HCT116 (cell line): ENCODE data around the gene SYNPR. TPM values are rescaled to one million over a fixed set of nuclear protein-coding genes. Genes with fewer than 3 reads are reported as not detected.

Experiments
- ATAC-seq: fragments of 200-7000 bp; cut with Tn5 transposase; 2 replicates; pipeline ENCODE4 v1.9.1; 2020; ENCODE audit warnings: mild to moderate bottlenecking, moderate library complexity
- BruUV-seq: library from RNA; stranded (reverse); fragments of 400-500 nt; replicated peaks from 2 replicates; lab custom pipeline; 2021; lab: Mats Ljungman, UMichigan
- CTCF ChIA-PET: fragments of 300-600 bp; sonication (Branson Sonifier 250); formaldehyde crosslinking; loops from one replicate; lab custom pipeline; 2021; ENCODE audit warnings: antibody characterized with exemption; lab: Charles Lee
- POLR2A ChIA-PET: fragments of 300-600, 350-600 bp; sonication (Branson Sonifier 250); formaldehyde crosslinking; loops from one replicate; lab custom pipeline; 2021; ENCODE audit warnings: antibody characterized with exemption; lab: Charles Lee
- RAD21 ChIA-PET, 2 experiments: fragments of 300-600 bp; sonication (Branson Sonifier 250); formaldehyde crosslinking; loops; one replicate each; lab custom pipeline; 2023; ENCODE audit warnings: low total read pairs in 2 of 2; ENCODE audit not compliant: uncharacterized antibody in 2 of 2, unreplicated experiment in 2 of 2, low non-redundant PET in 1 of 2; lab: Charles Lee
- DNase-seq: peaks from one replicate; pipeline ENCODE4 v3.0.0-alpha.2; 2010; ENCODE audit warnings: low read depth, low spot score
- H2AFZ ChIP-seq: fragments of 200-600 bp; shearing (Covaris generic), sonication (generic); 2 replicates; pipeline ENCODE4 v1.6.1; 2017; ENCODE audit warnings: low read depth, mixed run types, mixed read lengths, antibody characterized with exemption, low read length; ENCODE audit not compliant: poor library complexity, severe bottlenecking
- H3K27ac ChIP-seq: 2 replicates; pipeline ENCODE4 v1.5.1; 2012; ENCODE audit warnings: low read depth, low read length
- H3K27me3 ChIP-seq: fragments of 200-600 bp; sonication (generic); 2 replicates; pipeline ENCODE4 v1.6.1; 2016; ENCODE audit warnings: mixed run types, low read length, mixed read lengths; ENCODE audit not compliant: insufficient read depth
- H3K36me3 ChIP-seq, 2 experiments: fragments of 200-500 bp in 1 of 2; fragments of 200-600 bp in 1 of 2; sonication (Bioruptor generic) in 1 of 2; sonication (generic) in 1 of 2; 2 replicates each; pipeline versions ENCODE4 v1.5.1 to v1.6.1; 2014 to 2016; ENCODE audit warnings: low read length in 2 of 2, inconsistent platforms in 1 of 2, mixed read lengths in 1 of 2, mixed run types in 1 of 2; ENCODE audit not compliant: insufficient read depth in 2 of 2, control insufficient read depth in 1 of 2
- H3K4me1 ChIP-seq, 2 experiments: fragments of 200-600 bp in 1 of 2; sonication (generic) in 1 of 2; 2 replicates each; pipeline versions ENCODE4 v1.5.1 to v1.6.1; 2012 to 2017; ENCODE audit warnings: low read length in 2 of 2, inconsistent platforms in 1 of 2, mild to moderate bottlenecking in 1 of 2, mixed read lengths in 1 of 2, mixed run types in 1 of 2, moderate library complexity in 1 of 2; ENCODE audit not compliant: insufficient read depth in 2 of 2, control insufficient read depth in 1 of 2
- H3K4me2 ChIP-seq: fragments of 200-600 bp; sonication (generic); 2 replicates; pipeline ENCODE4 v1.6.1; 2017; ENCODE audit warnings: mixed run types, low read length, mixed read lengths
- H3K4me3 ChIP-seq, 2 experiments: fragments of 200-600 bp in 1 of 2; sonication (generic) in 1 of 2; replicated peaks in 1 of 2; 2 replicates each; pipeline ENCODE4 v1.5.1; 2011 to 2016; ENCODE audit warnings: low read length in 2 of 2, control low read depth in 1 of 2, low read depth in 1 of 2, mild to moderate bottlenecking in 1 of 2, mixed read lengths in 1 of 2, mixed run types in 1 of 2
- H3K79me2 ChIP-seq: fragments of 200-600 bp; sonication (generic); 2 replicates; pipeline ENCODE4 v1.6.1; 2017; ENCODE audit warnings: mild to moderate bottlenecking, mixed run types, low read length, moderate library complexity, mixed read lengths; ENCODE audit not compliant: insufficient read depth
- H3K9ac ChIP-seq: fragments of 200-600 bp; sonication (generic); 2 replicates; pipeline ENCODE4 v1.6.1; 2016; ENCODE audit warnings: low read length, mixed read lengths
- H3K9me2 ChIP-seq: fragments of 200-600 bp; sonication (generic), shearing (Covaris generic); 2 replicates; pipeline ENCODE4 v1.6.1; 2017; ENCODE audit warnings: mixed run types, mild to moderate bottlenecking, moderate library complexity; ENCODE audit not compliant: insufficient read depth
- H3K9me3 ChIP-seq, 2 experiments: fragments of 200-500 bp in 1 of 2; fragments of 200-600 bp in 1 of 2; sonication (Bioruptor generic) in 1 of 2; sonication (generic) in 1 of 2; 2 replicates each; pipeline ENCODE4 v1.6.1; 2014 to 2017; ENCODE audit warnings: low read length in 2 of 2, mixed read lengths in 2 of 2, inconsistent platforms in 1 of 2, low read depth in 1 of 2, mild to moderate bottlenecking in 1 of 2, mixed run types in 1 of 2, moderate library complexity in 1 of 2; ENCODE audit not compliant: control insufficient read depth in 1 of 2, insufficient read depth in 1 of 2
- H4K20me1 ChIP-seq: fragments of 200-600 bp; sonication (generic), shearing (Covaris generic); 2 replicates; pipeline ENCODE4 v1.6.1; 2017; ENCODE audit warnings: mixed run types, mild to moderate bottlenecking, moderate library complexity; ENCODE audit not compliant: insufficient read depth
- CBX3 ChIP-seq: IDR thresholded peaks from 2 replicates; pipeline ENCODE4 v1.6.1; 2012; ENCODE audit warnings: low read depth
- CEBPB ChIP-seq: IDR thresholded peaks from 2 replicates; pipeline ENCODE4 v1.6.1; 2012; ENCODE audit warnings: low read depth
- EGR1 ChIP-seq: IDR thresholded peaks from 2 replicates; pipeline ENCODE4 v1.6.1; 2012; ENCODE audit warnings: low read depth
- EZH2phosphoT487 ChIP-seq: fragments of 200-600 bp; IDR thresholded peaks from 2 replicates; pipeline ENCODE4 v1.6.1; 2018; ENCODE audit warnings: antibody characterized with exemption, borderline replicate concordance
- JUND ChIP-seq: IDR thresholded peaks from 2 replicates; pipeline ENCODE4 v1.6.1; 2012
- POLR2AphosphoS5 ChIP-seq: IDR thresholded peaks from 2 replicates; pipeline ENCODE4 v1.6.1; 2011; ENCODE audit warnings: mild to moderate bottlenecking, low read depth, low read length, moderate library complexity
- SIN3A ChIP-seq: IDR thresholded peaks from 2 replicates; pipeline ENCODE4 v1.6.1; 2012; ENCODE audit warnings: low read depth
- SP1 ChIP-seq: IDR thresholded peaks from 2 replicates; pipeline ENCODE4 v1.6.1; 2012; ENCODE audit warnings: low read depth
- SRF ChIP-seq: IDR thresholded peaks from 2 replicates; pipeline ENCODE4 v1.6.1; 2012; ENCODE audit warnings: low read depth
- TCF7L2 ChIP-seq: IDR thresholded peaks from 2 replicates; pipeline ENCODE4 v1.7.0; 2011; ENCODE audit warnings: borderline replicate concordance, inconsistent platforms; ENCODE audit not compliant: insufficient read depth, insufficient read length; ENCODE audit errors: extremely low read depth
- YY1 ChIP-seq: IDR thresholded peaks from 2 replicates; pipeline ENCODE4 v1.6.1; 2011; ENCODE audit warnings: low read length, low read depth, moderate library complexity, mild to moderate bottlenecking; ENCODE audit not compliant: insufficient replicate concordance; ENCODE audit errors: extremely low read depth
- ZFX ChIP-seq: fragments of 450-650 bp; IDR thresholded peaks from 2 replicates; pipeline ENCODE4 v1.6.1; 2017
- intact Hi-C: fragments of 100-400 bp; cut with micrococcal nuclease; formaldehyde crosslinking; loops from 2 replicates; pipeline ENCODE4 v1.10.0; 2022
- total RNA-seq: library from RNA; stranded (reverse); gene quantifications from one replicate; pipeline ENCODE4 v1.2.1, GENCODE V29; 2021; ENCODE audit not compliant: unreplicated experiment
- TF ChIP-seq, protein P1 (sequence below): IDR thresholded peaks from 2 replicates; pipeline ENCODE4 v1.6.1; 2012
- TF ChIP-seq, protein P2 (sequence below): IDR thresholded peaks from 2 replicates; pipeline ENCODE4 v1.6.1; 2012; ENCODE audit warnings: low read depth
- TF ChIP-seq, protein P3 (sequence below): IDR thresholded peaks from 2 replicates; pipeline ENCODE4 v1.6.1; 2011; ENCODE audit warnings: mild to moderate bottlenecking, low read length, moderate library complexity; ENCODE audit not compliant: insufficient replicate concordance; ENCODE audit errors: extremely low read depth

Gene SYNPR
- total RNA-seq, 1 experiment from 2014 or later, result not detected

DNA sequence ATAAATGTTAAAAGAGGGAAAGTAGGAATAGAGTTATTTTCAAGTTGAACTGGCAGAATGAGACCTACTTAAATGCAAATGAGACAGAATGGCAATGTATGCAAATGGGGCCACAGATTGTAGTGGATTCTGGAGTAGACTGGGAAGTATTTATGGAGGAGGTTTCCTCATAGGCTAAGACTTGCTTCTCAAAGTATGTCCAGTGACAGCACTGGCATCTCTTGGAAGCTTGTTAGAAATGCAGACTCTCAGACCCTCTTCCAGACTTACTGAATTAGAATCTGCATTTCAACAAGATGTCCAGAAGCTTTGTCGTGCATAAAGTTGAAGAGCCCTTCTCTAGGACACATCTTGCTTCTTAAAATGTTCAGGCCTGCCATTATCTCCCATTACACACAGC is 306.6 kb downstream of the SYNPR start:
- no TSS peak for BruUV-seq
- CTCF ChIA-PET, result no interaction called here

GRCh38 chr3:63585927-63586326 is 307.8 kb downstream of the SYNPR start:
- H4K20me1 ChIP-seq, result no peaks in the 10 kb centered on the region
- no peak overlapping the region for H3K4me2 ChIP-seq
- ATAC-seq (no peak), DNase-seq (no peak)
- intact Hi-C loops, result no loop called here
- no peak overlapping the region for H3K9ac ChIP-seq
- H3K9me2 ChIP-seq, result no peaks in the 10 kb centered on the region
- no peaks in the 10 kb centered on the region for H3K4me1 ChIP-seq
- H3K9me3 ChIP-seq, result peaks cover 0 to 8% of the 10 kb centered on the region in 2 experiments; a peak in 1 of 4 replicates
- ChIA-PET RAD21 (no interaction called here), POLR2A (no interaction called here), CTCF (no interaction called here)
- H3K27me3 ChIP-seq, result 0 out of 2 replicates have a peak, but pooled peaks cover 3% of the 10 kb centered on the region
- no peak overlapping the region for H3K27ac ChIP-seq
- BruUV-seq, result no TSS peak
- H3K36me3 ChIP-seq, result no peaks in the 10 kb centered on the region
- no peak overlapping the region for H3K4me3 ChIP-seq
- no peaks in the 10 kb centered on the region for H3K79me2 ChIP-seq
- no peak overlapping the region for H2AFZ ChIP-seq
- TF ChIP-seq SIN3A (no peak), YY1 (no peak), ZFX (no peak), CEBPB (no peak), POLR2AphosphoS5 (no peak), SP1 (no peak), EGR1 (no peak), SRF (no peak), JUND (no peak), TCF7L2 (no peak), CBX3 (no peak), EZH2phosphoT487 (no peak)
- TF ChIP-seq, protein P1, sequence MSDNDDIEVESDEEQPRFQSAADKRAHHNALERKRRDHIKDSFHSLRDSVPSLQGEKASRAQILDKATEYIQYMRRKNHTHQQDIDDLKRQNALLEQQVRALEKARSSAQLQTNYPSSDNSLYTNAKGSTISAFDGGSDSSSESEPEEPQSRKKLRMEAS, result no peak
- TF ChIP-seq, protein P2, sequence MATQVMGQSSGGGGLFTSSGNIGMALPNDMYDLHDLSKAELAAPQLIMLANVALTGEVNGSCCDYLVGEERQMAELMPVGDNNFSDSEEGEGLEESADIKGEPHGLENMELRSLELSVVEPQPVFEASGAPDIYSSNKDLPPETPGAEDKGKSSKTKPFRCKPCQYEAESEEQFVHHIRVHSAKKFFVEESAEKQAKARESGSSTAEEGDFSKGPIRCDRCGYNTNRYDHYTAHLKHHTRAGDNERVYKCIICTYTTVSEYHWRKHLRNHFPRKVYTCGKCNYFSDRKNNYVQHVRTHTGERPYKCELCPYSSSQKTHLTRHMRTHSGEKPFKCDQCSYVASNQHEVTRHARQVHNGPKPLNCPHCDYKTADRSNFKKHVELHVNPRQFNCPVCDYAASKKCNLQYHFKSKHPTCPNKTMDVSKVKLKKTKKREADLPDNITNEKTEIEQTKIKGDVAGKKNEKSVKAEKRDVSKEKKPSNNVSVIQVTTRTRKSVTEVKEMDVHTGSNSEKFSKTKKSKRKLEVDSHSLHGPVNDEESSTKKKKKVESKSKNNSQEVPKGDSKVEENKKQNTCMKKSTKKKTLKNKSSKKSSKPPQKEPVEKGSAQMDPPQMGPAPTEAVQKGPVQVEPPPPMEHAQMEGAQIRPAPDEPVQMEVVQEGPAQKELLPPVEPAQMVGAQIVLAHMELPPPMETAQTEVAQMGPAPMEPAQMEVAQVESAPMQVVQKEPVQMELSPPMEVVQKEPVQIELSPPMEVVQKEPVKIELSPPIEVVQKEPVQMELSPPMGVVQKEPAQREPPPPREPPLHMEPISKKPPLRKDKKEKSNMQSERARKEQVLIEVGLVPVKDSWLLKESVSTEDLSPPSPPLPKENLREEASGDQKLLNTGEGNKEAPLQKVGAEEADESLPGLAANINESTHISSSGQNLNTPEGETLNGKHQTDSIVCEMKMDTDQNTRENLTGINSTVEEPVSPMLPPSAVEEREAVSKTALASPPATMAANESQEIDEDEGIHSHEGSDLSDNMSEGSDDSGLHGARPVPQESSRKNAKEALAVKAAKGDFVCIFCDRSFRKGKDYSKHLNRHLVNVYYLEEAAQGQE, result no peak
- TF ChIP-seq, protein P3, sequence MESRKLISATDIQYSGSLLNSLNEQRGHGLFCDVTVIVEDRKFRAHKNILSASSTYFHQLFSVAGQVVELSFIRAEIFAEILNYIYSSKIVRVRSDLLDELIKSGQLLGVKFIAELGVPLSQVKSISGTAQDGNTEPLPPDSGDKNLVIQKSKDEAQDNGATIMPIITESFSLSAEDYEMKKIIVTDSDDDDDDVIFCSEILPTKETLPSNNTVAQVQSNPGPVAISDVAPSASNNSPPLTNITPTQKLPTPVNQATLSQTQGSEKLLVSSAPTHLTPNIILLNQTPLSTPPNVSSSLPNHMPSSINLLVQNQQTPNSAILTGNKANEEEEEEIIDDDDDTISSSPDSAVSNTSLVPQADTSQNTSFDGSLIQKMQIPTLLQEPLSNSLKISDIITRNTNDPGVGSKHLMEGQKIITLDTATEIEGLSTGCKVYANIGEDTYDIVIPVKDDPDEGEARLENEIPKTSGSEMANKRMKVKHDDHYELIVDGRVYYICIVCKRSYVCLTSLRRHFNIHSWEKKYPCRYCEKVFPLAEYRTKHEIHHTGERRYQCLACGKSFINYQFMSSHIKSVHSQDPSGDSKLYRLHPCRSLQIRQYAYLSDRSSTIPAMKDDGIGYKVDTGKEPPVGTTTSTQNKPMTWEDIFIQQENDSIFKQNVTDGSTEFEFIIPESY, result no peak

More for the DNA sequence above, 306.6 kb downstream of the SYNPR start:
- Histone ChIP-seq H3K9ac (no peak overlapping the region), H3K4me1 (no peaks in the 10 kb centered on the region), H3K27me3 (0 out of 2 replicates have a peak, but pooled peaks cover 4% of the 10 kb centered on the region), H3K4me3 (no peak overlapping the region), H3K4me2 (no peak overlapping the region), H4K20me1 (no peaks in the 10 kb centered on the region), H3K9me2 (no peaks in the 10 kb centered on the region), H3K9me3 (peaks cover 0 to 8% of the 10 kb centered on the region in 2 experiments; a peak in 1 of 4 replicates), H3K36me3 (no peaks in the 10 kb centered on the region), H3K79me2 (no peaks in the 10 kb centered on the region), H2AFZ (no peak overlapping the region), H3K27ac (no peak overlapping the region)
- intact Hi-C loops, result no loop called here
- ChIA-PET POLR2A (no interaction called here), RAD21 (no interaction called here)
- DNase-seq (no peak), ATAC-seq (no peak)
- TF ChIP-seq SP1 (no peak), TCF7L2 (no peak), CEBPB (no peak), EZH2phosphoT487 (no peak)
